Lower leg skin (tissue), 4 donors: ENCODE results near the gene SCFD2. TPM values are rescaled to one million over a fixed set of nuclear protein-coding genes. Genes with fewer than 3 reads are reported as not detected.

Experiments
- DNase-seq, 2 donors: peaks; one replicate each; pipeline ENCODE4 v3.0.0-alpha.2; 2019; ENCODE audit warnings: low spot score in 2 of 2
- H3K4me3 ChIP-seq: fragments of 200-600 bp; sonication (generic); 2 replicates; pipeline ENCODE4 v1.5.1; 2017; ENCODE audit warnings: mild to moderate bottlenecking, low read depth; ENCODE audit not compliant: poor library complexity, severe bottlenecking
- POLR2A ChIP-seq, 2 donors: fragments of 450-650 bp; IDR thresholded peaks; one replicate each; pipeline ENCODE4 v1.6.1; 2016 to 2017; ENCODE audit warnings: antibody characterized with exemption in 2 of 2, mild to moderate bottlenecking in 1 of 2, moderate library complexity in 1 of 2
- WGBS, 2 donors: methylation state at CpG; one replicate each; pipeline ENCODE4 v1.1.5; 2018; 5-methylcytosine and 5-hydroxymethylcytosine counted together
- intact Hi-C: fragments of 100-400 bp; cut with DNase I; formaldehyde crosslinking; loops from one replicate; pipeline ENCODE4 v1.15.0; 2023; ENCODE audit warnings: low total_unique reads
- total RNA-seq, 4 donors: library from RNA; depleted of rRNA; stranded (reverse); fragments of >200 nt; gene quantifications; one replicate each; pipeline ENCODE4 v1.1.0, GENCODE V29; 2016
- TF ChIP-seq, protein P1 (sequence below), 3 donors: fragments of 450-650 bp; IDR thresholded peaks; one replicate each; pipeline ENCODE4 v1.5.1; 2016; ENCODE audit warnings: antibody characterized with exemption in 3 of 3, mild to moderate bottlenecking in 3 of 3, moderate library complexity in 2 of 3

SCFD2 gene
- total RNA-seq, 4 donors from 2014 or later: 13.6 to 23.3 (median 19.0) TPM

DNA sequence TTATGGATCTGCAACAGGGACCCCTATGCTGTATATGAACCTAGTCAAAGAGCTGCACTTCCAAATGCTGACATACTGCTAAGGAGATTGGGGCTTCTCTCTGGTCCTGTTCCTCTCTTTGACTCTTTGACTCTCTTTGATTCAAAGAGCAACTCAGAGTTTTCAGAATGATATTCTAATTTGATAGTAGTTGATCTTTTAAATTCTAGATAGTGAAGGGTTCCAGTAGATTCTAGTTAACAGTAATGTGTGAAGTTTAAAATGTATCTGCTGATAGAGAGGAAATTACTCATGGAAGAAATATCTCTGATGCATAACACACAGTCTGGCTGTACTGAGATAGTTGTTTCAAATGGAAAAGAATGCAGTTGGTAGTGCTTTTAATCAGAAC, 264.7 kb downstream of the SCFD2 start:
- DNase-seq: no peak
- intact Hi-C loops: no loop called here
- H3K4me3 ChIP-seq: no peak overlapping the region

DNA sequence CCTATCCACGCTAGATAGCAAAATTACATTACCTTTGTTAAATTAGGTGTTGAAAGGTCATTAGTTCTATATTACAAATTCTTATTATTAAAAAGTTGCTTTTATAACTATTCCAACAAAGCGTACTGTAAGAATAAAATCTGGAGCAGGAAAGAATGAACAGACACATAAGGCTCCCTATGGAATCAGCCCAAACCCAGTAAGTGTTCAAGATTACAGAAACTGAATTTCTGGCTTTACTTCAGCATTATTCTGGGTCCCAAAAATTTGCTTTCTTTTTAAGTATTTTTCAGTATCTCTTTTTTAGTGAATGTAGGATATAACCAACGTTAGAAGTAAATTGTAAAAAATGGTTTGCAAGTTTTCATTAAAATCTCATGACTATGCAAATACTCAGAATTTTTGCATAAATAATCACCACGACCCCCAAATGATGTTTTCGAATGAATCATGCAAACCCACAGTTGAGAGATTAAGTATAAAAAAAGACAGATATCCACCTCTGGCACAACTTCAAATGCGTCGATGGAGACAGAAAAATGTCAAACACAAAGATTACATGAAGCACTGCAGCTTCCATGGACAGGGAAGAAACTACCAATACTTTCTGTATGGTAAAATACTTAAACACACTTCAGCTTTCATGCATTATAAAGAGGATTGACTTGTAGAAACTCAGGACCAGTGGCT, 265.2 kb downstream of the SCFD2 start:
- intact Hi-C loops: no loop called here
- 58 to 59% methylated on average over 7 of the region's 7 CpGs for WGBS, 2 donors
- TF ChIP-seq POLR2A (IDR thresholded peaks at IDR 0.05): no peak
- TF ChIP-seq, protein P1, sequence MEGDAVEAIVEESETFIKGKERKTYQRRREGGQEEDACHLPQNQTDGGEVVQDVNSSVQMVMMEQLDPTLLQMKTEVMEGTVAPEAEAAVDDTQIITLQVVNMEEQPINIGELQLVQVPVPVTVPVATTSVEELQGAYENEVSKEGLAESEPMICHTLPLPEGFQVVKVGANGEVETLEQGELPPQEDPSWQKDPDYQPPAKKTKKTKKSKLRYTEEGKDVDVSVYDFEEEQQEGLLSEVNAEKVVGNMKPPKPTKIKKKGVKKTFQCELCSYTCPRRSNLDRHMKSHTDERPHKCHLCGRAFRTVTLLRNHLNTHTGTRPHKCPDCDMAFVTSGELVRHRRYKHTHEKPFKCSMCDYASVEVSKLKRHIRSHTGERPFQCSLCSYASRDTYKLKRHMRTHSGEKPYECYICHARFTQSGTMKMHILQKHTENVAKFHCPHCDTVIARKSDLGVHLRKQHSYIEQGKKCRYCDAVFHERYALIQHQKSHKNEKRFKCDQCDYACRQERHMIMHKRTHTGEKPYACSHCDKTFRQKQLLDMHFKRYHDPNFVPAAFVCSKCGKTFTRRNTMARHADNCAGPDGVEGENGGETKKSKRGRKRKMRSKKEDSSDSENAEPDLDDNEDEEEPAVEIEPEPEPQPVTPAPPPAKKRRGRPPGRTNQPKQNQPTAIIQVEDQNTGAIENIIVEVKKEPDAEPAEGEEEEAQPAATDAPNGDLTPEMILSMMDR (IDR thresholded peaks at IDR 0.05): no peak
- H3K4me3 ChIP-seq: no peak overlapping the region
- no peak for DNase-seq

More for the DNA sequence above, 264.7 kb downstream of the SCFD2 start:
- TF ChIP-seq, protein P1 (IDR thresholded peaks at IDR 0.05): no peak
- no peak for TF ChIP-seq POLR2A (IDR thresholded peaks at IDR 0.05)

DNA sequence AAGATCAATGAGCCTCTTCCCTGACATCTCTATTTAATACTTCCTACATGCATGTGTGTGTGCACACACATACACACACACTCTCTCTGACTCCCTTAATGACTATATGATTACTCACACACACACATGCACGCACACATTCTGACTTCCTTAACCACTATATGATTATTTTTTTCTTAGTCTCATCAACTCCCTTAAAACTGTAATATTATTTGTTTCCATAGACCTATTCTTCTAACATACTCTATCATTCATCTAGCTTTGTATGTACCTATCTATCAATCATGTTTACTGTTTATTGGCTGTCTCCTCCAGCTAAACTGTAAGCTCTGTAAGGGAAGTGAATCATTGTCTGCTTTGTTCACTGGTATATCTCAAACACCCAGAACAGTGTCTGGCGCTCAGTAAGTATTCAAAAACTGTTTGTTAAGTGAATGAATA, 267.2 kb downstream of the SCFD2 start:
- no peak for DNase-seq
- no peak for TF ChIP-seq POLR2A (IDR thresholded peaks at IDR 0.05)
- TF ChIP-seq, protein P1 (IDR thresholded peaks at IDR 0.05): no peak
- intact Hi-C loops: no loop called here
- no peak overlapping the region for H3K4me3 ChIP-seq
- 90 to 99% methylated on average over 2 of the region's 2 CpGs for WGBS, 2 donors

DNA sequence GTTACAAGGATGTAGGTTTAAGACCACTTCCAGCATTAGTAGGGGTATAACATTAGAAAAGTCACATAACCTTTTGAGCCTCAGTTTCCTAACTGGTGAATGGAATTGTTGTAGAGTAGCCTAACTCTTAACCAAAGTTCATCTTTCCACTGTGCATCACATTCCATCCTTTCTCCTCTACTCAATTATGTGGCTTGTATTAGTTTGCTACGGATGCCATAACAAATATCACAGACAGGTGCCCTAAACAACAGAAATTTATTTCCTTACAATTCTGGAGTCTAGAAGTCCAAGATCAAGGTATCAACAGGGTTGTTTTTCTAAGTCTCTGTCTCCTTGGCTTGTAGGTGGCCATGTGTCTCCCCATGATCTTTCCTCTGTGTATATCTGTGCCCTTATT, 271.8 kb downstream of the SCFD2 start:
- WGBS, 2 donors: 93 to 94% methylated on average over 1 of the region's 1 CpG
- no peak for DNase-seq
- no peak overlapping the region for H3K4me3 ChIP-seq
- TF ChIP-seq POLR2A (IDR thresholded peaks at IDR 0.05): no peak
- TF ChIP-seq, protein P1 (IDR thresholded peaks at IDR 0.05): no peak
- intact Hi-C loops: no loop called here

DNA sequence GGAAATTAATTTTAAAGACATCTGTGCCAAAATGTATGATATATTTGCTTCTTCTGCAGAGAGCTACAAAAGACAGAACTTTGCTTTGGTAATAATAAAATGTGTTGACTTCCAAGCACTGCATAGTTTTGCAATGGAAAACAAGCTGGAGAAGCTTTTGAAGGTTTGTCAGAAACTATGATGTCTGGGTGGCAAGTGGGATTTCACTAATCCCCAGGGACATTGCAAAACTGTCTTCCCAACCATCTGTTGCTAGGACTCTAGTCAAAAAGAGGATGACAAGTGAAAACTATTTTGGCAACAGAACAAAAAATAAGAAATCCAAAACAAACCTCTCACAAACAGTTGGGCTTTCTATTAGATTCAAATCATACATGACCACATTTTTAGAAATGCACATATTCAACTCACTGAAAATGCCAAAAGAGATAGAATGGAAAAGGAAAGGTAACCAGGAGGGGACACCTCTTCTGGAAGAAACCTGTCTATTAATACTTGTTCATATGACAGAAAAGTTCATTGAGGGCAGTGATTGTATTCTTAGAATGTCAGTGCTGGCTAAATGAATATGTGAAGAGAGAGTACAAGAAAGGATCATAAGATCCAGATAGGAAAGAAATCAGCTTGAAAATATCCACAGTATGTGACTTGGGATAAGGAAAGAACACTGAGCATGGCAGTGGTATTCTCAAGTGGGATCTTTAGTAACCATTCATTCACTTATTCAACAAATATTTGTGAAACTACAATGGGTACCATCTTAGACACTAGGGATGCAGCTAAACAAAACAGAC, 275.7 kb downstream of the SCFD2 start:
- TF ChIP-seq, protein P1 (IDR thresholded peaks at IDR 0.05): no peak
- TF ChIP-seq POLR2A (IDR thresholded peaks at IDR 0.05): no peak
- DNase-seq: peak in 1 of 2 donors; percentile 20
- H3K4me3 ChIP-seq: no peak overlapping the region
- intact Hi-C loops: no loop called here
